GM12878 (cell line): ENCODE measurements around the gene GNGT2. TPM values are rescaled to one million over a fixed set of nuclear protein-coding genes. Genes with fewer than 3 reads are reported as not detected.

Source experiments
- ATAC-seq: fragments of 200-7000 bp; cut with Tn5 transposase; 3 replicates; pipeline ENCODE4 v1.9.1; 2020; ENCODE audit warnings: mild to moderate bottlenecking, moderate library complexity
- BruUV-seq: library from RNA; stranded (reverse); fragments of 400-500 nt; replicated peaks from 2 replicates; lab custom pipeline; 2021; lab: Mats Ljungman, UMichigan
- CTCF ChIA-PET: fragments of 300-600 bp; sonication (Branson Sonifier 250); formaldehyde crosslinking; extraction: SDS; loops from one replicate; lab custom pipeline; 2021; ENCODE audit warnings: inconsistent platforms; lab: Yijun Ruan, JAX
- POLR2A ChIA-PET: fragments of 350-600 bp; formaldehyde crosslinking; extraction: SDS; loops from one replicate; lab custom pipeline; 2021; ENCODE audit warnings: inconsistent platforms; lab: Charles Lee
- RAD21 ChIA-PET: fragments of 300-600 bp; sonication (Branson Sonifier 250); formaldehyde crosslinking; loops from one replicate; lab custom pipeline; 2023; ENCODE audit warnings: antibody characterized with exemption; ENCODE audit not compliant: unreplicated experiment; lab: Charles Lee
- SMC1A ChIA-PET: fragments of 300-600 bp; sonication (Branson Sonifier 250); formaldehyde crosslinking; loops from one replicate; lab custom pipeline; 2023; ENCODE audit not compliant: unreplicated experiment, uncharacterized antibody; lab: Charles Lee
- DNase-seq: peaks from one replicate; pipeline ENCODE4 v3.0.0-alpha.2; 2011; ENCODE audit warnings: low read depth, low spot score
- FAIRE-seq: peaks from 3 replicates; lab custom pipeline; 2011; peaks lifted over from hg19 to GRCh38; lab: Jason Lieb, UNC
- H2AFZ ChIP-seq: 2 replicates; pipeline ENCODE4 v1.6.0; 2011; ENCODE audit warnings: low read depth, low read length, control low read depth; ENCODE audit not compliant: control insufficient read depth
- H3K27ac ChIP-seq: 2 replicates; pipeline ENCODE4 v1.5.1; 2011; ENCODE audit warnings: control low read depth; ENCODE audit not compliant: control insufficient read depth, insufficient read depth
- H3K27me3 ChIP-seq, 2 experiments: replicated peaks in 1 of 2; 2 replicates each; pipeline versions ENCODE4 v1.6.0 to v1.6.1; 2011; ENCODE audit warnings: low read length in 1 of 2; ENCODE audit not compliant: control insufficient read depth in 2 of 2, insufficient read depth in 2 of 2
- H3K36me3 ChIP-seq, 2 experiments: 2 replicates each; pipeline ENCODE4 v1.5.1; 2011; ENCODE audit warnings: low read length in 1 of 2; ENCODE audit not compliant: control insufficient read depth in 2 of 2, insufficient read depth in 2 of 2
- H3K4me1 ChIP-seq: 2 replicates; pipeline ENCODE4 v1.6.1; 2011; ENCODE audit warnings: mild to moderate bottlenecking, low read length, moderate library complexity, mixed read lengths; ENCODE audit not compliant: control insufficient read depth, insufficient read depth
- H3K4me2 ChIP-seq: 2 replicates; pipeline ENCODE4 v1.6.0; 2011; ENCODE audit warnings: control low read depth; ENCODE audit not compliant: control insufficient read depth, insufficient read depth
- H3K4me3 ChIP-seq: fragments of 200-600 bp; sonication (generic); 2 replicates; pipeline ENCODE4 v1.5.1; 2016
- H3K79me2 ChIP-seq: 2 replicates; pipeline ENCODE4 v1.6.0; 2011; ENCODE audit warnings: low read length; ENCODE audit not compliant: control insufficient read depth, insufficient read depth
- H3K9ac ChIP-seq: 2 replicates; pipeline ENCODE4 v1.8.0; 2011; ENCODE audit warnings: low read length, control low read depth, mixed read lengths; ENCODE audit not compliant: control insufficient read depth, insufficient read depth
- H3K9me3 ChIP-seq: replicated peaks from 3 replicates; pipeline ENCODE4 v1.5.1; 2011; ENCODE audit warnings: mild to moderate bottlenecking, low read length; ENCODE audit not compliant: control insufficient read depth, insufficient read depth
- H4K20me1 ChIP-seq: 2 replicates; pipeline ENCODE4 v1.6.0; 2011; ENCODE audit not compliant: control insufficient read depth, insufficient read depth
- ATF2 ChIP-seq: IDR thresholded peaks from 2 replicates; pipeline ENCODE4 v1.6.1; 2012; ENCODE audit warnings: low read length, inconsistent platforms
- CUX1 ChIP-seq: IDR thresholded peaks from 2 replicates; pipeline ENCODE4 v1.6.1; 2012; ENCODE audit warnings: improper control_type of control experiment, low read depth, low read length; ENCODE audit not compliant: insufficient replicate concordance
- EZH2 ChIP-seq: IDR thresholded peaks from 2 replicates; pipeline ENCODE4 v1.6.1; 2012; ENCODE audit warnings: low read depth, mild to moderate bottlenecking, control low read depth, inconsistent platforms, low read length, borderline replicate concordance; ENCODE audit not compliant: control insufficient read depth
- FOXM1 ChIP-seq: IDR thresholded peaks from 2 replicates; pipeline ENCODE4 v1.6.1; 2012; ENCODE audit warnings: low read depth, mild to moderate bottlenecking, inconsistent platforms, low read length, moderate library complexity
- IRF5 ChIP-seq: fragments of 450-650 bp; IDR thresholded peaks from 2 replicates; pipeline ENCODE4 v1.6.1; 2017; ENCODE audit warnings: borderline replicate concordance
- NFYB ChIP-seq: IDR thresholded peaks from 2 replicates; pipeline ENCODE4 v1.6.1; 2011; ENCODE audit warnings: low read depth, mild to moderate bottlenecking, low read length, improper control_type of control experiment, moderate library complexity; ENCODE audit not compliant: insufficient read depth
- NR2C1 ChIP-seq: fragments of 450-650 bp; IDR thresholded peaks from 2 replicates; pipeline ENCODE4 v1.6.1; 2017; ENCODE audit warnings: antibody characterized with exemption, mild to moderate bottlenecking, moderate library complexity
- RCOR1 ChIP-seq: conservative IDR thresholded peaks from 2 replicates; pipeline ENCODE4 v1.6.1; 2012; ENCODE audit warnings: low read depth, low read length, improper control_type of control experiment
- SIX5 ChIP-seq: IDR thresholded peaks from 2 replicates; pipeline ENCODE4 v1.6.1; 2011; ENCODE audit warnings: mild to moderate bottlenecking, low read depth, low read length, moderate library complexity; ENCODE audit not compliant: severe bottlenecking
- SP1 ChIP-seq: IDR thresholded peaks from one replicate; pipeline ENCODE4 v1.6.1; 2011; ENCODE audit warnings: low read depth, low read length
- SPI1 ChIP-seq: IDR thresholded peaks from 2 replicates; pipeline ENCODE4 v1.6.1; 2011; ENCODE audit warnings: low read depth, mild to moderate bottlenecking, low read length, moderate library complexity, borderline replicate concordance; ENCODE audit not compliant: insufficient read depth
- SREBF1 ChIP-seq: IDR thresholded peaks from 2 replicates; pipeline ENCODE4 v1.6.1; 2012; ENCODE audit warnings: mild to moderate bottlenecking, low read length
- WGBS: methylation state at CpG from one replicate; pipeline ENCODE4 v1.1.6; 2016; ENCODE audit warnings: low lambda C conversion rate; ENCODE audit not compliant: insufficient replicate concordance, insufficient coverage; ENCODE audit errors: missing lambda C conversion rate; 5-methylcytosine and 5-hydroxymethylcytosine counted together
- in situ Hi-C: fragments of 300-500 bp; cut with MboI; formaldehyde crosslinking; loops from 9 replicates; pipeline ENCODE4 v1.14.3; 2018; ENCODE audit warnings: mixed read lengths
- intact Hi-C: fragments of 100-400 bp; cut with micrococcal nuclease; formaldehyde crosslinking; loops from one replicate; pipeline ENCODE4 v1.14.2; 2022; ENCODE audit not compliant: unreplicated experiment
- polyA plus RNA-seq, 11 experiments: library from polyadenylated mRNA; depleted of rRNA in 4 of 11; unstranded in 6 of 11; stranded (reverse) in 5 of 11; fragments of >200 nt; fragmentation: Nextera tagmentation in 4 of 11; fragmentation: Illumina TruSeq in 1 of 11; extraction: Ambion mirVana in 4 of 11; extraction: Trizol in 1 of 11; gene quantifications; 1 replicate in 1 of 11; 2 replicates in 10 of 11; pipeline versions ENCODE4 v1.2.1 to v1.2.3, GENCODE V29; 2011 to 2016; ENCODE audit warnings: inconsistent platforms in 2 of 11, missing spikeins in 2 of 11, low read depth in 1 of 11
- total RNA-seq, 4 experiments: library from RNA; depleted of rRNA in 3 of 4; stranded (reverse); fragments of >200 nt in 3 of 4; fragmentation: Illumina TruSeq in 1 of 4; extraction: Trizol in 1 of 4; gene quantifications; 2 replicates each; pipeline versions ENCODE4 v1.2.1 to v1.2.3, GENCODE V29; 2013 to 2021

GNGT2 gene
- total and polyA plus RNA-seq, 10 of the 15 experiments (the other 5 are each of a cell fraction or from before 2014, with no cell fraction given) = 15.3 to 60.4 (median 32.0) TPM

- no peak for TF ChIP-seq ATF2
- TF ChIP-seq IRF5 = no peak
Observed at GRCh38 chr17:49252148-49252695, 41.8 kb upstream of the GNGT2 start (continued).

- Histone ChIP-seq H3K4me1 (no peaks in the 10 kb centered on the region), H3K4me3 (no peak overlapping the region), H3K36me3 (no peaks in the 10 kb centered on the region), H3K4me2 (no peak overlapping the region), H3K9ac (no peak overlapping the region), H3K27me3 (peaks cover 0 to 2% of the 10 kb centered on the region in 2 experiments; a peak in 3 of 4 replicates), H4K20me1 (no peaks in the 10 kb centered on the region), H3K79me2 (no peaks in the 10 kb centered on the region), H3K9me3 (no peaks in the 10 kb centered on the region), H2AFZ (no peak overlapping the region), H3K27ac (no peak overlapping the region)
- CTCF ChIA-PET = no interaction called here
- in situ Hi-C loops = no loop called here
- no peak for ATAC-seq
- RAD21 ChIA-PET = no interaction called here
- BruUV-seq = no TSS peak
- FAIRE-seq = no peak
- DNase-seq = no peak
- intact Hi-C loops = no loop called here
- 49% methylated on average over 12 of the region's 12 CpGs for WGBS
- no peak for TF ChIP-seq EZH2
- no peak for TF ChIP-seq RCOR1
- no peak for TF ChIP-seq CUX1
- TF ChIP-seq SREBF1 = no peak
- no peak for TF ChIP-seq SP1
- no peak for TF ChIP-seq NFYB
- no peak for TF ChIP-seq FOXM1
- no peak for TF ChIP-seq NR2C1
- TF ChIP-seq SPI1 = no peak
- no peak for TF ChIP-seq SIX5
- SMC1A ChIA-PET = interaction anchor here (0.5 kb wide), 1 partner anchor 72 kb away, joined by 3 read pairs; no protein-coding TSS in a partner anchor
- POLR2A ChIA-PET = no interaction called here
Observed at GRCh38 chr17:49249890-49250522, 39.6 kb upstream of the GNGT2 start.
